ENCODE data around the gene C16orf78.

Gene C16orf78

DNA sequence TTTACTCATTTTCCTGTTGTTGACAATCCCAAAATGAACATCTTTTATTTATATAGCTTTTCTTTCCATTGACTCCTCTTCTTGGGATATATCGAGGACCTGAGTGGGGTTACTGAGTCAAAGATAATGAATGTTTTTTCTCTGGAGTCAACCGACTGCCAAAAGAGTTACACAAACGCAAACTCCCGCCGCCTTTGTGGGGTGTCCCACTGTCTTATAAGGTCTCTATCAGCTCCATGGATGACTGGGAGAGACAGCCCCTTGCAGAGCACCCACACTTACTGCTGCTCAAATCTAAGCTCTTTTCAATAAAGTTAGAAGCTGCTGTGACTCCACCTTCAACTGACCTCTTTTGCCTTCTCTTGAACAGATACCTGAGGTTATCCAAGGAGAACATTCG, 25.2 kb downstream of the C16orf78 start:
- DNase-seq: no peak

DNA sequence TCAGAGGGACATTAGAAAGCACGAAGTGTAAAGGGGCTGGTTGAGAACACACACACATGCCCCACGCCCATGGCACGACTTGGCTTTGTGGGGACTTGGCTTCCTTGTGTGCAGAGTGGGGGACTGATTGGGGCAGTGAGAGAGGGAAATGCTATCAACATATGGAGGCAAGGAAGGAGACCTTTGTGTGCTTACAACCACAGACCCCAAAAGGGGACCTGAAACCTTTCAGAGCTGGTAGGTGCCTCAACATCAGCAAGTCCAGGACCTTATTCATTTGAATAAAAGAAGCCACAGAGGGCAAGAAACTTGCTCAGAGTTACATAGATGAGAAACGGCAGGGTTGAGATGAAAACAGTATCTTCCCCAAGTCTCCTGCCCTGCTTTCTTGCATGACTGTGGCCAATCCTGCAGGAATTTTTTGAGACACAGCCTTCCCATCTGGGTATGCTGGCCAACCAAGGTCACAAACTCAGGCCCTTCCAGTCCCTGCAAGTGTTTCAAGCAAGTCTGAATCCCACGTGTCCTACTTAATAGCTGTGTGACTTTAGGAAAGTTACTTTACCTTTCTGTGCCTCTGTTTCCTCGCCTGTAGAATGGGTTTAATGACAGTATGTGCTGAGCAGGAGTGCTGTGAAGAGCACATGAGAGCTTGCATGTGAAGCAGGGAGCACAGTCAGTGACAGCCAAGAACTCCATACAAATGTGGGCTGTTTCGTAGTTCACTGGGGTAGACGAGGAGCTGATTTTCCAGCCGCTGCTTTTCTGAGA, 26.2 kb downstream of the C16orf78 start:
- DNase-seq: no peak

DNA sequence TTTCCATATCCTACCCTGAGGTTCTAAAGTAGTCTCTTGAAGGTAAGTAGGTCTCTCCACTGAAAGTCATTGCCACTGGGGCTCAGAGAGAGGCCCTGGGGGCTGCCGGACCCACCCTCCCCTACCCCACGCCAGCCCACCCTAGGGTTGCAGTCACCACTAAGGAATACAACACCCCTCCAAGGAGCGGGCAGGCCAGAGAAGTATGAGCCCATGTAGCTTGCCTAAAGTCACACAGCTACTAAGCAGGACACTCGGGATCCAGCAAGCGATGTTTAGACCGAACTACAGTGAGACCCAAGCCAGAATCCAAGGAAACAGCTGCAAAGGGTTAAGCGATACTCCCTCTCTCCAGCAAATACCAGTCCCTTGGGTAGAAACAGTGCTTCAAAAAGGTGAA, 27.0 kb downstream of the C16orf78 start:
- no peak for DNase-seq

DNA sequence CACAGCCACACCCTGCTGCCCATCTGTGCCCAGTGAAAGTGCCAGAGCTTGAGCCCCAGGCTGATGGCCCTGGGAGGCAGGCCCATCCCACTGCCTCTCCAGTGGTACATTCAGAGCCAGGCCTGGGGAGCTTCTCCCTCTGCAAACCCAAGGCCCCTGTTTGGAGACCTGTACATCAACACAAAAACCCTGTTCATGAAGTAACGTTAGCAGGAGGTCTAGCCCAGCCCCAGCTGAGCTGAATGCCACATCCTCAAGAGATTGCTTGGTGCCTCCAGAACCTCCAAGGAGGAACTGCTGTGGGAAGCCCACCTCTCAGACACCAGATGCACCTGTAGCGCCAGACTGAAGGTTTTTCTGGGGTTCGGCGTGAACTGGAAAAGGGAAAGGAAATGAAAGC, 31.5 kb downstream of the C16orf78 start:
- DNase-seq: no peak

DNA sequence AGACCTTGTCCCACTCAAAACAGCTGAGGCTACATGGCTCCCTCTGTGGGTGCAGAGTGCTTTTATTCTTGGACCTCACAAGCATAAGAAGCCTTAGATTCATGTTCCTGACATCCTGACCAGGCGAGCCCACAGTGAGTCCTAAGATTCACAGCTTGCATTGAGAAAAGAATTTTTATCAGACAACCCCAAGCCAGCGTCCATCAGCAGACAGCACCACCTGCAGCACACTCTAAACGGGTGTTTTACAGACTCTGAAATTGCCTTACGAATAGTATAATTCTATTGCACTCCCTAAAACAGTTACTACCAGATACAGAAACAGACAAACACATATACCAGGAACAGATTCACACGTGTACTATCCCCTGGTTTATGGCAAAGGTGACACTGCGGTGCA, 31.9 kb downstream of the C16orf78 start:
- DNase-seq: peak; percentile 6

DNA sequence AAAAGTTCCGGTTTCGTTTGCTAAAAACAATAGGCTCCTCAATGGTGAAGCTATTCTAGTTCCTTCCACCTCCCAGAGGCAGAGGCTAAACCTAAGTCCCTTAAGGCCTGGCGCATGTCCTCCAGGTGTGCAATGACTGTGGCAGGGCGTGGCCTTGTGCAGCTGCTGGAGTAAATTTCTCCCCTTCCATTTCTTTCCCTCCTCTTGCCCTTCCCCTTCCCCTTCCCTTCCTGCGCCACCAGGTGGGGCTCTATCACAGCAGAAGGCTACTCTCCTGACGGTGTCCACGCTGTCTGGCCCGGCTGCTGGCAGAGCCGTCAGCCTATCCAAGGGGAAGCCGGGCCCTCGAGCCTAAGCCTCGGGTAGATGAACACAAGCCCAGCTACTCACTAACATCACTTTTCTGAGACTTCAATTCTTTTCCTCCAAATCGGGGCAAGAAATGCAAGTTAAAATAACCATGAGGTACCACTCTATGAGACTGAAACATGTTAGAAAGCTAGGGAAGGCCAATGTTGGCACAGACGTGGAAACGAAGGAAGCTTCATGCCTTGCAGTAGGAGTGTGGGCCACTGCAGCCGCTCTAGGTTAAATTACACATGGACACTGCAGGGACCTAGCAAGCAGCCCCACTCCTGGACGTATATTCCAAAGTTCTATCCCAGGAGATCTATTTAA, 34.4 kb downstream of the C16orf78 start:
- DNase-seq: peak; percentile 69

DNA sequence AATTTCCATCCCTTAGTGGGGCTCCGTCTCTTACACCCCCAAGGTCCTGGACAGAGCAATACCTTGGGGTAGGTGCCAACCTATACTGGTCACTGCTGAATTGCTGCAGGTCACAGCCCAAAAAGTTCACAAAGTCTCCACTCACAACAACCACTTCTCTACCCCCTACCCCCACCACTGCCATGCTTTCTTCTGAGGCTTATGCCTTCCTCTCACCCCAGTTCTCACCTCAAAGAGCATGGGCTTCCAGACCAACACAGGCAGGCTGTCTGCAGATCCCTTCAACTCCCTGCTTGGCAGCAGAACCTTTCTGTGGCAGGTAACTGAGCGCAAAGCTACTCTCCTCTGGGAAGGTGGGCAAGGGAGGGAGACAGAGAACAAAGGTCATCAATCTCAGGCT, 35.5 kb downstream of the C16orf78 start:
- DNase-seq: no peak

DNA sequence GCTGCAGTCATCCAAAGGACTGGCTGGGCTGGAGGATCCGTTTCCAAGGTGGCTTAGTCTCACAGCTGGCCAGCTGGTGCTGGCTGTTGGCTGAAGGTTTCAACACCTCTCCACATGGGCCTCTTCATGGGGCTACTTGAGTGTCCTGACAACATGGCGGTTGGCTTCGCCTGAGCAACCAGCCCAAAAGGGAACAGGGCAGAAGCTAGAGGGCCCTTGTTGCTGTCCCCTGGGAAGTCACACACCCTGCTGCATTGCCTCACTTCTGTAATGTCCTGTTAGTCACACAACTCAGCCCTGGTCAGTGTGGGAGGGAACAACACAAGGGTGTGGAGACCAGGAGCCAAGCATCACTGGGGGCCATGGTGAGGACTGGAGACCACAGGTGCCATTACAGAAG, 36.6 kb downstream of the C16orf78 start:
- no peak for DNase-seq

DNA sequence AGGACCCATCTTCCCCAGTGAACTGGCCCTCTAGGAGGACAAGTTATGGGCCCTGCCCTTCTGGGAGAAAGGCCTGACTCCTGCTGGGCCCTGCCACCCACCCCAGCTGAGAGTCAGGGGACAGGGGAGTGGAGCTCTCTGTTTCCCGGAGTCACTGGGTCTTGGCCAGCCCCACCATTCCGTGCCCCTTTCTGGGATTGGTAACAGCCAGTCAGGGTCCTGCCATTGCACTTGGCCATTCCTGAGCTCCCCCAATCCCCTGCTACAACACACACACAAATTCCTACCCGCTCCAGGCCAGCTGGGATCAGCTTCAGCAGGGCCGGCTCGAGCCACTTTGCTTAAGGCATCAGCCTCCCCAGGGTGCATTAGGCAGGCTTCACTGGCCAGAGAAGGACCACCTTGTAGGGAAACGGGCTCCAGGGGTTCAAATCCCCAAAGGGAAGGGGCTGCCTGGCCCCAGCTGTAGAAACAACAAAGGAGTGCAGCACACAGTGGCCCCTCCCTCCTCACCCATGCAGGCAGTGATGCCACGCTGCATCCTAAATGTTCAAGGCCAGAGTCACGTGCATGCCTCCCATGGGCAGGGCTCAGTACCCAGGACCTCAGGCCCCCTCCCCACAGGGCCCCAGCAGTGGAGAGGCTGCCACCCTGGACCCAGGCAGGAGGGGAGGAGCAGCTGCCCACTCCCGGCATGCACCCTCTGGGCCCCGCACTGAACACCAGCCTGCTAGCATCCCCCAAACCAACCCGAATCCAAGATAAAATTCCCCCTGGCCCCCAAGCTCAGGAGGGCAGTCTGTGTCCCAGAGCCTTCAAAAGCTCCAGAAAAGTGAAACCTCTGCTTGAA, 37.7 kb downstream of the C16orf78 start:
- no peak for DNase-seq

DNA sequence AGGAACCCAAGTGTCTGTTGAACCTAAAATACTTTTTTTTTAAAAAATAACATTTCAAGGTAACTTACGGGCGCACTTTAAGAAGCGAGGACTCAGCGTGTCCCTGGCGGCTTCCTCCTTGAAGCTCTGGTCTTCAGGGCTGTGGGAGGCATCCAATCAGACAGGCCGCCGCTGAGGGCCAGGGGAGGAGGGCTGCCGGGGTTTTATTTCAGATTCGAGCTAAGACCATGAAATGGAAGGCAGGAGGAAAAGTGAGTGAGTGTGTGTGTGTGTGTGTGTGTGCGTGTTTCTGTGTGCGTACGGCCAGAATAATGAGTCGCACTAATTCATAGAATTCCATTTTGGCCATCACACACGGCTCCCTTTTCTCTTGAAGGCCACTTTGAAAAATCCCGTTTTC, 41.1 kb downstream of the C16orf78 start:
- DNase-seq: no peak

DNA sequence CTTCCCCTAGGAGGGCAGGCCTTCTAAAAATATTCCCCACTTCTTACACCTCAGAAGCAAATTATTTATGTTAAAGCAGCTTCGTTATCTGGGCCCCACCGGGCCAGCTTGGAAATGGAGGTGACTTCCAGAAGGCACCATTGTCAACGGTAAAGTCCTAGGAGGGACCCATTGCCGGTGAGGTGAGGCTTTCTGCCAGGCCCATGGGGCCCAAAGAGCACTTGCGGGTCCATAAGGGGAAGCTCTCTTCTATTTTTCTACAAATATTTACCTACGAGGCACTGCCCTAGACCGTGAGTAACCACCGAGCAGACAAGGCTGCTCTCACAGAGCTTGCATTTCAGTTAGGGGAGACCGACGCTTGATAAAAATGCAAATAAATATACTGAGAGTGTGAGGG, 41.5 kb downstream of the C16orf78 start:
- DNase-seq: no peak

DNA sequence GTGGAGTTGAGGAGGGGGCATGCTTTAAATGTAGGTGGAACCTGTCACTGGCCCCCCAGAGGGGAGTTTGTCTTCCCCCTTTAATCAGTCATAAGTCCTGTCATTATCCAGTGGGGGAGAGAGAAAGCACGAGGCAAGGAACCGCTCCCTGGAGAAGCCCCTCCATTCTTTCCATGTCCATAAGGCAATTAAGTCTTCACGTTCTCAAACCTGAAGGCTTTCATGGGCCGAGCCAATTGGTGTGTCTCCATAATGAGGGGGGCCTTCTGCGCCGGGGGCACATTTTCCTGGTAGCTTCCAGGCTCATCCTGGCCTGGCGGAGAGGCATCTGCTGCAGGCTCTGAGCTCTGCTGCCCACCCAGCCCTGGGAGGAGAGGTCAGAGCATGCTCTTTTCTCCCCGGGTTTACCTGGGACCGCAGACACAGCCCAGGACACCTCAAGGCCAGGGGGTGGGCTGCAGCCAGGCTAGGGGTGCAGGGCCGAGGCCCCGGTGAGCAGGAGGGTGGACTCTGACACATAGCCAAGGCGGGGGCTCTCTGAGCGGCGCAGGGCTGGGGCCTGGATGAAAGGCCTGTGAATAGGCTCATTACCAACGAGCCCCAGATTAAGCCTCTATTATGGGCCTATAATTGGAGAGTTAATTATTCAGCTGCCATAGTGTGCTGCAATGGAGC, 42.5 kb downstream of the C16orf78 start:
- no peak for DNase-seq

DNA sequence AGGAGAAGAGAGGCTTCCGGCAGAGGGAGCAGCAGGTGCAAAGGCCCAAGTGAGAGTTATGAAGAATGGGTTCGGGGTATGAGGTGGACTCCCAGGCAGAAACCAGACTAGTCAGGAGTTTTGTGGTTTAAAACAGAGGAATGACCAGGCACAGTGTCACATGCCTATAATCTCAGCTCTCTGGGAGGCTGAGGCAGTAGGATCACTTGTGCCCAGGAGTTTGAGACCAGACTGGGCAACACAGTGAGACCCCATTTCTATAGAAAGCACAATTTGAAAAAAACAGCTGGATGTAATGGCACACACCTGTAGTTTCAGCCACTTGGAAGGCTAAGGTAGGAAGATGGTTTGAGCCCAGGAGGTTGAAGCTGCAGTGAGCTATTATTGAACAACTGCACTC, 43.8 kb downstream of the C16orf78 start:
- DNase-seq: no peak

DNA sequence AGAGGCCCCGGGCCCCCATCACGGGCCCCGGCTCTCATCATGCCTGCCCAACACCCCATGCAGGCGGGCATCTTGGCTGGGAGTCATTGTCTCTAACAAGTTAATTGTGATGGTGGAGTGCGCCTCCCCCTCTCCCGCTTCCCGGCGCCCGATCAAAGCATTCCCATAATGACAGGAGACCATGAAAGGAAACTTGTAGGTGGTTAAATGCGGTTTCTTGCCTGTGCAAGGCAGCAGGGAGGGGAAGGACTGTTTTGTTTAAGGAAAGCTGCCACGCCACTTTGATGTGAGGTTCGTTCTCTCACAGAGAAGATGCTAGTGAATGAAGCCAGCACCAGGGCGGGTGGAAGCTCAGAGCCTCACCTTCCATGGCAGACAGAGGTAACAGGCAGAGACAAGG, 45.4 kb downstream of the C16orf78 start:
- DNase-seq: no peak

DNA sequence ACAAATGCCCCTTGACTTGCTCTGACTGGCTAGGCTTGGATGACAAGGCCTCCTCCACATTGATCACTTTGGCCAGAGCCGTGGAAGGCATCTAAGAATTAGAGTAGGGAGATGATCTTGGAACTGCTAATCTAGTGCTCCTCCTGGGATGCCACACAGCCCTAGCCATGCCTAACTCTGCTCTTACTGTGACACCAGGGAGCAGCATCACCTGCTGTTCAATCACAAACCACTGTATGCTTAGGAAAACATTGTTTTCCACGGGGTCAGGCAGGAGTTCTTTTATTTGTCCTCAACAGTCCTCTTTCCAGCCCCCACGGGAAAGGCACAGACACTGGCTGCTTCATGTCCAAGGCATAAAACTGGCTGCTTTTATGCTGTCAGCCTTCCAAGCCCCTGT, 46.3 kb downstream of the C16orf78 start:
- DNase-seq: no peak

DNA sequence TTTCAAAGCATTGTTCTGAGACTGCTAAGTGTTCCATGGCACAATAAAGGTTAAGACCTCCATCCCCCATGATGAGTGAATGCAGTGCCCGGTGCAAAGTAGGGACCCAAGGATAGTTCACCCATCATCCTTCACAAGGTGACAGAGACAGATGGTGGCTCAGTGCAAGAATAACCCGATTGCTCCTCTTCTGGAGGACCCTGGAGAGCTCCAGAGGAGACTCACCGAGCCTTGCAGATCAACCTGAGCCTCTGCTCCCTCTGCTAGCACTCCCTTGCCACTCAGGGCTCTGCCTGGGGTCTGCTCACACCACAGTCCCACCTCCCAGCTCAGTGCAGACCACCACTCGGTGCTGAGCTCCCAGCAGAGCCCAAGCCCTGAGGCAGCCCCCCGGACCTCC, 49.3 kb downstream of the C16orf78 start:
- DNase-seq: no peak

DNA sequence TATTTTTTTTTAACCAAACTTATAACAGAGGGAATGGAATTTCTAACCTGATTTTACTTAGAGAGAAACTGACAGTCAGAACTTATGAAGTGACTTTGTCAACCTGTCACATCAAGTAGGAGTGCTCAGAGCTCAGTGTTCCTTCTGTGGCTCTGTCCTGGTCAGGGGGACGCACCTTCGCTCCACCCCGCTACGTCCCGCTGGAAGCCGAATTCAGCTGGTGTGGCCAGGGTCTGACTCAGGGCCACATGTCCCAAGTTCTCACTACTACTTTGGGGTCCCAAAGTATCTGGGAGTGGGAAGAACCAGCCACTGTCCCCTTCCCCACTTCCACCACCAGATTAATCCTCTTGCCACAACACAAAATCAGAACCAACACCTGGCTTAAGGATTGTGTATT, 51.4 kb downstream of the C16orf78 start:
- DNase-seq: no peak

DNA sequence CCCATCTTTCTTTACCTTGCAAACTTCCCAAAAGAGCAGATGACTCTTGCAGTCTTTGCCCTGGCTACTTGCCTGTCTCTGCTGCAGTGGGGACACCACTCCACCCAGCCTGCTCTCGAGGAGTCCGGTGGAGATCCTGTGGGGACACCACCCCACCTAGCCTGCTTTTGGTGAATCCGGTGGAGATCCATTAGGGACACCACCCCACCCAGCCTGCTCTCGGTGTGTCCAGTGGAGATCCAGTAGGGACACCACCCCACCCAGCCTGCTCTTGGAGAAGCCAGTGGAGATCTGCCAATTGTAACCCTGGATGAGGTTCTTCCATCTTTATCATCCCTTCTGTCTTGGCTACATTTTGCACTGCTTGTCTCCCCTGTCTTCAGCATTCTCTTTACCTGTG, 54.2 kb downstream of the C16orf78 start:
- no peak for DNase-seq

DNA sequence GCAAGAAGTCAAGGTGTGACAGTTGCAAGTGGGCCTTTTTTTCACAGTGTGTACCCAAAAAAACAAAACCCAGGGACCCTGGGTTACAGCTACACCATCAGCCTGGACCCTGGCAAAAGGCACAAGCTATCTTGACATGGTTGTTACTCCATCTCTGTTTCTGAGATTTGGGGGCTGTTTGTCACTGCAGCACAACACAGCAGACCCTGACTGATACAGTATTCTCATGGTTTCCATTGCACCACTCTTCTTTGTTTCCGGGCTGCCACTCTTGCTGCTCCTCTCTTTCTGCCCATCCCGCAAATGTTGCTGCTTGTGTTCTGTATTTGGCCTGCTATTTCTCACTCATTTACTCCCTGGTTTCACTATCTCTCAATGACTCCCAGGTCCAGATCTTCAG, 55.2 kb downstream of the C16orf78 start:
- no peak for DNase-seq

DNA sequence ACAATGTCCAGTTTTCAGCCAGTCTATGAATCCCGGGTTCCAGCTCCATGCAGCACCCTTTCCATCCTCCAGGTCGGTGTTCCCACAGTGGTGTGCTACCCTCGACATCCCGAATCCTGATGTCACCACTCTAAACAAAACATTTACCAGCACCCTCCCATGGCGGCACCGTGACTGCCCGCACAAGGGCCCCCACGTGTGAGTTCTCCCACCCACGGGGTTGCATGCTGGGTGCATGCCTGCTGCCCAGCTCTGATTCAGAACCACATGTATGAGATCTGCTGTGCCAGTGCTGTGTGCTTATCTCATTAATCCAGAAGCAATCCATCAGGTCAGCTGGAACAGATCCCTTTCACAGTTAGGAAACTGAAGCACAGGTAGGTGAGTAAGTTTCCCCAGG, 57.4 kb downstream of the C16orf78 start:
- no peak for DNase-seq

DNA sequence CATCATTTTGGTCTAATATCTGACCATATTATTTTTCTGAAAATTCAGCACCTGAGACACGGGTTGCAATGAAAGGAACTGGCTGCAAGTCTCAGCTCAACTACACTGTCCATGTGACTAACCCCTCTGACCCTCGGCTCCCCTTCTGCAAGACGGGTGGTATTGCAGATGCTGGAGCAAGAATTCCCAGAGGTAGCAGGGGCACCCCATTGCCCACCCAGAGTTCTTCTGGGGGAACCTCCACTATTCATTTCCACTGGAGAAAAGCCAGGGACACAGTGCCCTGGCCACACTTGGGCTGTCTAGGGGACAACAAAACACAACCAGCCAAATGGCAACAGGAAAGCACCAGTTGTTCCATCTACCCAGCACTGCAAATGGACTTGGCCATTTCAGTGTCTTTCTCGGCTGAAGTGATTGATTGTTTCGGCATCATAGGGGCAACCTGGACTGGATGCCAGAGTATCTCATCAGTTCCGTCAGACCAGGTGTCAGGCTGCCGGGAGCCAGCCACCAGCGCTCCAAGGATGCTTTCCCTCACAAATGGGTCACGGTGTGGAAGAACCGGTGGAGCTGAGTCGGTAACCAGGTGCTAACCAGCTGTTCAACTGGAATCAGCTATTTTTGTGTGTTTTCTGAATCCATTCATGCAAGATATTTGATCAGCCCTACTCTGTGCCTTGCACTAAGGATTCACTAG, 58.1 kb downstream of the C16orf78 start:
- DNase-seq: no peak

DNA sequence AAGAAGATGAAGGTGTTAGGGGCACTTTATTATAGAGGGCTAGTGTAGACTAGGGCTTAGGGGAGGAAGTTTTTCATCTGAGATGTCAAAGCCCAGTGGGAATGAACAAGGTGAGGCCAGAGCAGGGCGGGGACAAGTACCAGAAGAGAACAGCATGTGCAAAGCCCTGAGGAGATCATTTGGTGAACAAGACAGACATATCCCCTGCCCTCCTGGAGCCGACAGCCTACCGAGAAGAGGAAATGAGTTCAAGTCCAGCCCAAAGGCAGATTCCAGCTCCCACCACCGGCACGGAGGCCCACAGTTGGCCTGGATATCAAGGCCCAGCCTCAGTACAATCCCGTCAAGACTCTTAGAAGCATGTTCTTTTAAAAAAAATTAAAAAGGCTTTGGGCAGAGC, 61.1 kb downstream of the C16orf78 start:
- DNase-seq: no peak

DNA sequence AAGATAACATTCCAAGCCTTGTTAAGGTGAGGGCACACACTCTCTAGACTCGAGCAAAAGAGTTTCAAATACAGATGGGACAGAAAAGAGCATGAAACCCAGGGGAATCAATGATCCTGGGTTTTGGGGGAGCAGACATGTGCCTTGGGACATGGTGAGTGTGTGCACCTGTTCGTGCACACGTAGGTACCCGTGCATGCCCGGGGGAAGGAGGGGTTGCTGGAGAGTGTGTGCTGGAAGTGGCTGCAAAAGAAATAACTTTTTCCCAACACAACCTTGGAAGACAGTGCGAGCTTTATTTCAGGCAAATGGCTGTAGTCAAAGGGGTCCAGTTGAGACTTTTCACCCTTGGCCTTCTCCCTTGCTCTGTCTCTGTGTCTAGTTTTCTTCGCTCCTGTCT, 62.6 kb downstream of the C16orf78 start:
- DNase-seq: no peak

Measured in NCI-H1694 (cell line).